Stimulated activated CD4-positive, alpha-beta T cell treated with anti-CD3 and anti-CD28 coated beads, Interleukin-4, amount 100 ng/mL, for 4 hours (primary cell): ENCODE measurements around the gene MTIF2.
A peak's percentile ranks its signal among the peaks of the same experiment; 100 is the strongest.
"Not testable (repeated sequence)": the region's sequence is repeated elsewhere in the genome, so short reads cannot be mapped to it uniquely, and the experiment has no call there.

Source experiments
- DNase-seq, 2 experiments: peaks; one replicate each; pipeline ENCODE4 v3.0.0-alpha.2; 2020

Gene MTIF2

DNA sequence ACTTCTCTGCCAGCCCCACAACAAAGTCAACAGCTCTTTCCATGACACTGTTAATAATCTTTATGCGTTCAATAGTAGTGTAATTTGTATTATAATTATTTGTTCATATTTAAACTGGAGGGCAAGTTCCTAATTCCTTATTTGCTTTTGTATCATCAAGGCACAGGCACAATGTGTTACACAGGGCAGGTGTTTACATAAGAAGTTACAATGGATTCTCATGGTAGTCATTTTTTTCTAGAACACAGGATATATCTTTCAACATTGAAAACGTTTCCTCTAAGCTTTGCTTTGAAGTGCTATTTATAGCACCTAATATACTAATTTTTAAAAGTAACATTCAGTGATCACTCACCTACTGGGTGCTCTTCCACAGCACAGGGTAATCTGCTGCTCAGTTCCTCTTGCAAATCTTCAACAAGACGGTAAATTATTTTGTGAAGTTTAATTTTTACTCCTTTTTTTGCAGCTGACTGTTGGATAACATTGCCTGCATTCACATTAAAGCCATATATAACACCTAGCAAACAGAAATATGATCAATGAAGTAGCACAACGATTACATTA, 29.3 kb downstream of the MTIF2 start:
- no peak for DNase-seq

DNA sequence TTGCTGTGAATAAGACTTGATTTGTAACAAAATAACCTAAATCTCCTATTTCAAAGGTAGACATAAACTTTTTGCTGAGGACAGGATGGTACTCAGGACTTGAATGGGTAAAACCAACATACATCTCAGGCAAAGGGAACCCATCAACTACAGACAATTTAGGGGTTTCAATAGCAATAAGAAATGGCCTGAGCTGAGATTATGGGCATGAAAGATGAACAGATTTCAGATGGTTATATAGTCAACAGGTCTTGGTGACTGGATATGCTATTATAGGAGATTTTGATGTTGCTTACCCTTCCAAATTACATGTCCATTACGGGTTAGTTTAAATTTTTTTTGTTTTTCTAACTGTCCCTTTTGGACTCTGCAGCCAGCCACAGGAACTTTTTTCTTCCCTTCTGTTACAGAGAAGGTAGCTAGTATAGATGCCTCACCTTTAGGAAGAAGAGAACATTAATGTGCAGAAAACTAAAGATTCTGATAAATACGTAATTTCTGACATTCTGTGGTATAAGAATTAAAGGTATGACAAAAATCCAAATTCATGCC, 32.0 kb downstream of the MTIF2 start:
- DNase-seq: no peak

GRCh38 chr2:55235724-55236538, 33.1 kb downstream of the MTIF2 start:
- DNase-seq: no peak

GRCh38 chr2:55233658-55233940, 35.4 kb downstream of the MTIF2 start:
- DNase-seq: no peak

DNA sequence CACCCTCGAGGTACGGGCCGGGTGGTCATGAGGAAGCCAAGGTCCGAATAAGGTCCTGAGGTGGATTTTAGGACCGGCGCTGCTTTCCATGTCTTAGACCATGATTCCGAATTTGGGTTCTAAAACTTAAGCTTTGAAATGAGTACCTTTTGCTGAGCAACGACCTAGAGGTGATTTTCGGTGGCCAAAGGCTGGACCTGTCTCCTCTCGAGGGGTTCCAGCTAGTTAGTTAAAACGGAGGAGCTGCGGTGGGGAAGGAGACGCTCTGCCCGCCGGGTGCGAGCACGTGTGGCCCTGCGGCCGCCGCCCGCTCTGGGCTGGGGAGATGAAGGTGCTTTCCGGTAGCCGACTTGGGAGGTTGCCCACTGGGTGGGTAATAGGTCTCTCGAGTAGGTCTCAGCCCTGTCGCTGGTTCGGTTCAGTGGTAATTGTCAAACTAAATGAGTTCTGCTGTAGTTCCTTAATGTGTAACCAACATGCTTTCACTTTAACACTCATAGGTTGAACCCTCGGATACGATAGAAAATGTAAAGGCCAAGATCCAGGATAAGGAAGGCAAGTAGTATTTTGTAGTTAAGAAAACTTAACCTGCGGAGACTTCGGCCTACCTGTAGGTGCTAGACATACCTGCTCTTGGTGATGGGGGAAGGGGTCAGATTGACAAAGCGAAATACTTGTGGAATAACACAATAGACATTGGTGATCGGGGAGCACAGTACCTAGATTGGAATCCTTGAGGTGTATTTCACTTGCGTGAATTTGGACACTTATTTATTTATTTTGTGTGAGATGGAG, 36.0 kb downstream of the MTIF2 start:
- DNase-seq: peak; percentile 42 to 50

DNA sequence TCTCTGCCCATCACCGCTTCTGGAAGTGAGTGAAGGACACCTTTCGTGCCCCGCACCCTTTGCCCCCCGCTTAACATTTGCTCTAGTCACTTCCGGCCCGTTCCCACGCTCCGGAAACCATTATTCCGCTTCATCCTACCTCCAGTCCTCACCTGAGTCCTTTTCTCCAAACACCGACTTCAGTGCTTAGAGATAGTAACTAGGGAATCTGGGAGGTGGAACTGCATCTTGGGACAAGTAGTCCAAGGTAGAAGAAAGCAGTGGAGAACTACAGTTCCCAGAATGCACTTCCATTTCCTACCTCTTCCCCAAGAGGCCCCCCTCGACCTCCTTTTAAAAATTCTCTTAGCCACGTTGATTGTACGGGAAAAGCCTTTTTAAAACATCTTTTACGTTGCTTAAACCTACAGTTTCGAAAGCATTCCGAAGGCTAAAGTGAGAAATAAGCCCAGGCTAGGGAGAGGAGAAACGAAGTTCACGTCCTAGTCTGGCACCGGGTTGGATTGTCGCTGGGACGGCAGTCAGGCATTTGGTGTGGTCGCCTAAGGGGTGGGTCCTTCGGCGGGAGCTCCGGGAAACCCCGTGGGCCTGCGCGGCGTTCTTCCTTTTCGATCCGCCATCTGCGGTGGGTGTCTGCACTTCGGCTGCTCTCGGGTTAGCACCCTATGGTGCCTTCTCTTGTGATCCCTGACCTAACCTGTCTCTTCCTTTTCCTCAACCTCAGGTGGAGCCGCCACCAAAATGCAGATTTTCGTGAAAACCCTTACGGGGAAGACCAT, 36.8 kb downstream of the MTIF2 start, which contains the start of the genes CLHC1 and RPS27A:
Gene CLHC1, minus strand, starts transcription at position 210 of the 779 bp plus-strand sequence. CDS start 9,882 bp downstream, outside the sequence.
Gene RPS27A, plus strand, starts transcription at position 605 of the 779 bp plus-strand sequence. Its CDS starts 137 bp downstream, at position 742.
- DNase-seq: peak; percentile 89 to 94

DNA sequence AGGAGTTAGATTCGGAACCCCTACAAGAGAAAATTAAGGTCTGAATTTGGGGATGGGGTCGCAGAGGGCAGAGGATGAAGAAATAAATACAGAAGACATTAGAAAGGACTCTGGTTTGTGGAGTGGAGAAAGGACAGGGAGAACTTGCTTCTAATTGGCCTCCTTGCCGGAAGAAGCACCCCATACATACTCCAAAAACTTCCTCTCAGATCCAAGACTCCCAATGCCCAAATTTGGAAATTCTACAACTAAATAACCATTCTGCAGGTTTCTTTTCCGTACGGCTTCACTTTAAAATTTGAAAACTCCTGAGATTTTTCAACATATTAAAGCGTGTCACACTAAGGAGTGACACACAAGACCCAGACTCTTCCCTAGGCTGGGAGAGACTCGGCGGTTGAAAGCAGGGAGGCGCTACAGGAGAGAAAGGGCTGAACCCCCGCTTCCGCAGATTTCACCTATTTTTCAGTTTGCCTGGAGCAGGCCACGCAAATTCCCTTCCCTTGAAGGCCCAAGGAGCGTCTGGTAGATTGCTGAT, 37.4 kb downstream of the MTIF2 start:
- no peak for DNase-seq

- no peak for DNase-seq
These were observed 38.5 kb downstream of the MTIF2 start for GRCh38 chr2:55230551-55230950.

DNA sequence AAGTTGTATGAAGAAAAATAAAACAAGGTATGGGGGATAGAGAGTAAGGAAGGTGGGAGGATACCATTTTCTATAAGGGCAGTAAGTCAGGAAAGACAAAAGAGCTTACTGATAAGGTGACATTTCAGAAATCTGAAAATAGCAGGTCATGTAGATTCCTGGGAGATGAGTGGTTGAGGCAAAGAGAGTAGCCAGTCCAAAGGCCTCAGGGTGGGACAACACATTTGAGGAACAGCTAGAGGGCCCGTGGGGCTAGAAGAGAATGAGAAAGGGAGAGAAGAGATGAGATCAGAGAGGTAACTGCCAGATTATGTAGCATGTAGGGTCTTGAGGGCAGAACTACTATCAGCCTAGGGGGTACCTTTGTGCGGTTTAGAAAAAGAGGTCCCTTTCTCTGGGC, 39.8 kb downstream of the MTIF2 start:
- no peak for DNase-seq

GRCh38 chr2:55228226-55228563, 40.8 kb downstream of the MTIF2 start:
- DNase-seq: no peak

GRCh38 chr2:55227437-55228225, 41.4 kb downstream of the MTIF2 start:
- not testable (repeated sequence) for DNase-seq

DNA sequence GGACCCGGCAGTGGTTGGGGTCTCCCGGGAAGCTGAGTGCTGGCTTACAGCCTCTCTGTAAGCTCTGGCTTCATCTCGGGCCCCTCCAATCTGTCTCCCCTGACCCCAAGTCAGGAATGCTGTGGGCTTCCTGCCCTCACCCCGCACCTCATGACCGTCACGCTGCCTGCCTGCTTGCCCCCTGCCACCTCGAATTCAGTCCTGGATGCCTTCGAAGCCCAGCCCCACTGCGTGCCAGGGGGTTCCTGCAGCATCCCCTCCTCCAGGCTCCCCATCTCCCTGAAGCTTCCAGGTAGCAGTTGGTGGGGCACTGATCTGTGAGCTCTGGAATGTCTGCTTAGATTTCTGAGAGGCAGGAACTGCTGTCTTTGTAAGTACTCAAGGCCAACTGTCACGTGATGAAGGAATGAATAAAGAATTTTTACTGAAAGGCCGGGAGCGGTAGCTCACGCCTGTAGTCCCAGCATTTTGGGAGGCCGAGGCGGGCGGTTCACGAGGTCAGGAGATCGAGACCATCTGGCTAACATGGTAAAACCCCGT, 43.5 kb downstream of the MTIF2 start:
- no peak for DNase-seq

- DNase-seq: no peak
These were observed 44.2 kb downstream of the MTIF2 start for GRCh38 chr2:55224761-55225261.

DNA sequence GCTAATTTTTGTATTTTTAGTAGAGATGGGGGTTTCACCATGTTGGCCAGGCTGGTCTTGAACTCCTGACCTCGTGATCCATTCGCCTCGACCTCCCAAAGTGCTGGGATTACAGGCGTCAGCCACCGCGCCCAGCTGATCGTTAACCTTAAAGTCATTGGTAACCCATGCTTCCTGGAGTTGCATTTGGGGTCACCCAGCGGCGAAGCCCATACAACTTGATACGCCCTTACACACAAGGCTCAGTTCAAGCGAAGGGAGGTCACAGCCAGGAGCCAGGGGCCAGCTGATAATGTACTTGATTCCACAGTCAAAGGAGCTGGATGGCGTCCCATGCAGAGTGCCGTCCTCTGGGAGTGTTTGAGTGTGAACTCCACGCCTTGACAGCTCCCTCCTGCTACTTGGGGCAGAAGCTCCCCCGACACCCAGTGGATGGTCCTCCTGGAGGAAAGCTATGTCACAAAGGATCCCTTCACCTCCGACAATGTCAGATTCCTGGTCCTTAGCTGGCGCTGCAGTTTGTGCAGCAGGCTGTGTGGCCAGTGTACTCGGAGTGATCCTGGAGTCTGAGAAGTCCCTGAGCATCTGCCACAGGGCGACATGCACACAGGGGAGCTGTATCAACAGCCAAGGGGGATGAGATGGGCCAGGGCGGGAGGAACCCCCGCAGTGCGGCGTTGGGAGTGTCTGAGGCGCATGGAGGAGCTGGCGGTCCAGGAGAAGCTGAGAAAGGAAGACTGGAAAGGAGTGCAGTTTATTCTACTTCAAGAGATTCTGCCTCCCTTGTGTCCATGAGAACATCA, 44.9 kb downstream of the MTIF2 start:
- DNase-seq: no peak

GRCh38 chr2:55213822-55214221, 55.2 kb downstream of the MTIF2 start:
- DNase-seq: no peak

GRCh38 chr2:55204950-55205349, 64.1 kb downstream of the MTIF2 start:
- no peak for DNase-seq

DNA sequence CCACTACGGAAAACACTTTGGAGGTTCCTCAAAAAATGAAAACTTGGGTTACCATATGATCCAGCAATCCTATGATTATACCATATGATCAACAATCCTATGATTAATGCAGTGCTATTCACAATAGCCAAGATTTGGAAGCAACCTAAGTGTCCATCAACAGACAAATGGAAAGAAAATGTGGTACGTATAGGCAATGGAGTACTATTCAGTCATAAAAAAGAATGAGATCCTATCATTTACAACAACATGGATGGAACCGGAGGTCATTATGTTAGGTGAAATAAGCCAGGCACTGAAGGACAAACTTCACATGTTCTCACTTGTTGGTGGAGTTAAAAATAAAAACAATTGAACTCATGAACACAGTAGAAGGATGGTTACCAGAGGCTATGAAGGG, 64.5 kb downstream of the MTIF2 start:
- DNase-seq: no peak

GRCh38 chr2:55200416-55200815, 68.6 kb downstream of the MTIF2 start:
- no peak for DNase-seq

GRCh38 chr2:55196526-55196925, 72.5 kb downstream of the MTIF2 start:
- DNase-seq: no peak

- not testable (repeated sequence) for DNase-seq
These were observed 77.1 kb downstream of the MTIF2 start for GRCh38 chr2:55191888-55192287.
